ENCODE data around the gene NUP133.
"Not testable (repeated sequence)": the region's sequence is repeated elsewhere in the genome, so short reads cannot be mapped to it uniquely, and the experiment has no call there.

The NUP133 gene

DNA sequence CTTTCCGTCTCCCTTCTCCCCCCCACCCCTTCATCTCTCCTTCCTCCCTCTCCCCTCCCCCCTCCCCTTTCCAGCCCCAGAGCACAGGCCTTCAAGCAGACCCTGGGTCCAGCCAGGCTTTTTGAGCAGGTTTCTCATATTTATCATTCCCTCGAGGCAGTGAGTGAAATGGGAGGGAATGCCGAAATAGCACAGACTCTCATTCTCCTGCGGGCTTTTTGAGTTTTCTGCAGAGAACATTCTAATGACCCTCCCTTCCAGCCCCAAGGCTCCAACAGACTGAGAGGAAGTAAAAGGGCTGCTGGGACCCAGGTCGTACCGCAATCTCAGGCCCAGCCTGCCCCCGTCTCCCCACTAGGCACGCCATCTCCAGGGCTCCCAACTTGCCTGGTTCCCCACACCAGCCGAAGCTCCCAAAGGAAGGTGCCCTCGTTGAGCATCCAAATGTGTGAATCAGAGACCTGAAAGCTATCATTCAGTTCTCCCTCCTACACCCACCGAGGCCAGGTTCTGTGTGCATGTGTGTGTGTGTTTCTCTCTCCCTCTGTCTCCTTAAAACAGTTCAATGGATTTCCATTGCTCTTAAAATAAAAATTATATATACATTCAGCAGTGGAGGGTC, 96.6 kb downstream of the NUP133 start:
- FAIRE-seq: no peak

- no peak for FAIRE-seq
Measured at GRCh38 chr1:229410692-229411433, 97.3 kb downstream of the NUP133 start.

- no peak for FAIRE-seq
Measured at GRCh38 chr1:229410370-229410691, 97.8 kb downstream of the NUP133 start.

- no peak for FAIRE-seq
Measured at GRCh38 chr1:229409616-229410369, 98.3 kb downstream of the NUP133 start.

GRCh38 chr1:229408458-229409037, 99.6 kb downstream of the NUP133 start:
- FAIRE-seq: no peak

DNA sequence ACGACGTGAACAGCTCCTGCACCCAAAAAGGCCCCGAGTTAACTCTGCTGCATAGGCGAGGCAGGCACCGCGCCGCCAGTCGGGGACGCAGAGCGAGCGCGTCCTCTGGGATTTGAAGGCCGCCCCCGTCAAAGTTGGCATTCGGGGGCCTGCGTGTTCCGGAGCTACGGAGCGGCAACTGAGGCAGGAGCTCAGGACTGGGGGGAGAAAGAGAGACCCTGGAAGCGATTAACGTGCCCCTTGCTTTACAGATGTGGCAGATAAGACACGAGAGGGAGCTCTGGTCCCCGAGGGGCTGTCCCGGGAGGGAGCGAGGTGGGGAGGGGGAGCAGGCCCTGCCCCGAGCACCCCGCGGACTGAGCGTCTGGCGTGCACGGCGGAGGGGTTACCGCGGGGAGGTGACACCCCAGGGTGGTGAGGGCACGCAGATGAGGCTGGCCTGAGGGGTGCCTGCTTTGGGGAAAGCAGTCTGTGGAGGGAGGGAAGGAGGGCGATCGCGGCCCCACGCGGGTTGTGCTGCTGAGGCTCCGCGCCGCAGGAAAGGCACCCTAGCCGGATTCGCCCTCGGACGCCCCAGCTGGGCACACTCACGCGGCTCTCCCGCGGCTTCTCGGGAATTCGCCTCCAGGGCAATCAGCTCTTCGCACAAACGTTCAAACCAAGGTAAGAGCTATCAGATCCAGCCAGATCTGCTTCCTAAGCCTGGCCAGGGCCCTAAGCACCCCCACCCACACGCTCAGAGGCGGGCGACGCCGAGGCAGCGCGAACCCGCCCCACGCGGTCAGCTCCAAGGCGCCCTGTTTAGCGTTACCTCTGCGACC, 100.7 kb downstream of the NUP133 start:
- no peak for FAIRE-seq

- no peak for FAIRE-seq
Measured at GRCh38 chr1:229406798-229407197, 101.3 kb downstream of the NUP133 start.

DNA sequence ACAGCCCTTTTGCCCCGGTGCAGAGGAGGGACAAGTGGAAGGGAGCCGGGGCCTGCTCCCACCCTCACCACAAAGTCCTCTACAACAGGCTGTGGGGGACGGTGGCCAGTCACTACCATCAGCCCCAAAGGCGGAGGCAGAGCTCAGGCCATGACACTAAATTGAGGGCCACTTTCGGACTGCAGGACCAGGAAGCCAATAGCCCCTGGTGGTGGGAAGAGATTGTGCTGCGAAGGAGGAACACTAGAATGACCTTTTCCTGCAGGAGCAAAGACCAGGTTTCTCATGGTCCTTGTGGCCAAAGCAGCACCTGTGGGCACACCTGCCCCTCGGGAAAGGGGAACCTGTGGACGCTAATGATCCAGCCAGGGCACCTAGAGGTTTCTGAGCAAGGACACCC, 104.6 kb downstream of the NUP133 start:
- no peak for FAIRE-seq

GRCh38 chr1:229402993-229403392, 105.1 kb downstream of the NUP133 start:
- no peak for FAIRE-seq

DNA sequence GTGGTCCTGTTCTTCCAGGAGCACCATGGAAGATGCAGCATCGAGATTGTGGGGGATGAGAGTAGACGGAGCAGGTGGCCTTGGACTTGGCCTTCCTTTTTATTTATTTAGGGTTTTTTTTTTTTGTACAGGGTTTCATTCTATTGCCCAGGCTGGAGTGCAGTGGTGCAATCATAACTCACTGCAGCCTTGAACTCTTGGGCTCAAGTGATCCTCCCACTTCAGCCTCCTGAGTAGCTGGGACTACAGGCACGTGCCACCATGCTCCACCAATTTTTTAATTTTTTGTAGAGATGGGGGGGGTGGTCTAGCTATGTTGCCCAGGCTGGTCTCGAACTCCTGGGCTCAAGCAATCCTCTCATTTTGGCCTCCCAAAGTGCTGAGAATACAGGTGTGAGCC, 105.8 kb downstream of the NUP133 start:
- not testable (repeated sequence) for FAIRE-seq

DNA sequence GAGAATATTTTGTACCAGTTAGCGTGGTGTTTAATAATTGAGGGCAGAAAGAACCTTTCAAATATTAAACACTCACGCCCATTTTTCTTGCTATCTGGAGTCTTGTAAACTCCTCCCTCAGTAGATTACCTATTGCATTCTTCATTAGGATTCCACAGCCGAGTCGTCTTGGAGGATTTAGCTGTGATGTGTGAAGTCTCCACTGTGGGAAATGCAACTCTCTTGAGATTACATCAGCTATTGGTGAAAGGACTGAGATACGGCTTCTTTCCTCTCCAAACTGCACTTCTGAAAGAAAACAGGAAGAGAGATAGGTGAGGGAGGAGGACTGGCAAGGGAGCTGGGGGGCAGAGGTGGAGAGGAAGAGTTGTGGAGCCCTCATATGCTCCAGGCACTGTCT, 110.4 kb downstream of the NUP133 start:
- no peak for FAIRE-seq

GRCh38 chr1:229396585-229397206, 111.4 kb downstream of the NUP133 start:
- no peak for FAIRE-seq

- FAIRE-seq: not testable (repeated sequence)
Measured at GRCh38 chr1:229394517-229394916, 113.6 kb downstream of the NUP133 start.

DNA sequence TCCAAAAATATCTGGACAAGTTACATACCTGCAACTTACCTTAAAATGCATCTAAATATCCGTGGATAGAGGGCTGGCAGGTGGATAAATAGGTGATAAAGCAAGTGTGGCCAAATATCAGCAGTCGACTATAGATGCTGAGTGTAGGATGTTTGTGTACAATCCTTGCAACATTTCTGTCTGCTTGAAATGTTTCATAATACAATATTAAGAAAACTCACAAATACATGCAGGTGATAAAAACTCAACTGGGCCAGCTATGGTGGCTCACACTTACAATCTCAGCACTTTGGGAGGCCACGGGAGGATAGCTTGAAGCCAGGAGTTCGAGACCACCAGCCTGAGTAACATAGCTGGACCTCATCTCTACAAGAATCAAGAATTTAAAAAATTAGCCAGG, 115.2 kb downstream of the NUP133 start:
- FAIRE-seq: no peak

Data from TTC549 (cell line).